ENCODE measurements around the gene EIF2B4. TPM values are rescaled to one million over a fixed set of nuclear protein-coding genes. Genes with fewer than 3 reads are reported as not detected.
A peak's percentile ranks its signal among the peaks of the same experiment; 100 is the strongest.

The EIF2B4 gene
- total and polyA plus RNA-seq, 2 of the 13 experiments (the other 11 are each of a cell fraction or from before 2014, with no cell fraction given) = 91.5 to 96.4 TPM

DNA sequence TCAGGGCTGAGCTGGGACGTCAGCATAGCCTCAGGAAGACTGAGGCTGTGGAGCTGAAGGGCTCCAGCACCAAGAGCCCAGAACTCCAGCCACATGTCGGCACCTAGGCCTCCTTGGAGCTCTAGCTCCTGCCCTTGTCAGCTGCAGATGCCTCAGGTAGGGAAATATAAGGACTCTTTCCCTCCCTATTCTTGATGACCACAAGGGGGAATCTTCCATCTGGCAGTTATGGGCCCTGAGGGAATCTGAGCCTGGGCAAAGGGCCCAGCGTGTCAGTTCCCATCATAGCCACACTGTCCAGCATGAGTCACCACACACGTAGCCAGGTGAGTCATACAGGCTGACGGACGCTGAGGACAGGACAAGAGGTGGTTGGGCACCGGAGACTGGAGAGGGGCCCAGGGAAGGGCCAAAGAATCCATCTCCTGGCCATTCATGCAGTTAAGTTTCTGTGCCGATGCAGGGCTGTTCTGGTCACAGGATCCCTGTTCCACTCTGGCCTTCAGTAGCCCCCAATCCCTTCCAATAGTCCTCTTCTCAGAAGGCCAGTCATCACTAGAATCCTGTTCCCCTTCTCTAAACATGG lies 49.1 kb downstream of the EIF2B4 start (continued):
- TF ChIP-seq, protein P1, sequence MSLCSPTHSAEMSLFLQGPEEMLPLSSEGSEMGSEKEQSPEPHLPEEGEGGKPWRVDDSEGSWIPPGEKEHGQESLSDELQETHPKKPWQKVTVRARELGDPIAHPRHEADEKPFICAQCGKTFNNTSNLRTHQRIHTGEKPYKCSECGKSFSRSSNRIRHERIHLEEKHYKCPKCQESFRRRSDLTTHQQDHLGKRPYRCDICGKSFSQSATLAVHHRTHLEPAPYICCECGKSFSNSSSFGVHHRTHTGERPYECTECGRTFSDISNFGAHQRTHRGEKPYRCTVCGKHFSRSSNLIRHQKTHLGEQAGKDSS (CRISPR knock-in tag; IDR thresholded peaks at IDR 0.05; ENCODE audit: borderline replicate concordance, low read depth) = peak; percentile 69; the same call in 1 of the 2 replicates
- no peak for TF ChIP-seq ZNF773 (CRISPR knock-in tag; IDR thresholded peaks at IDR 0.05; ENCODE audit: borderline replicate concordance)
- TF ChIP-seq ZIK1 (CRISPR knock-in tag; IDR thresholded peaks at IDR 0.05; ENCODE audit: borderline replicate concordance, low read depth) = peak; percentile 88; the same call in 1 of the 2 replicates
- no peak for TF ChIP-seq ZNF354B (CRISPR knock-in tag; IDR thresholded peaks at IDR 0.05)
- TF ChIP-seq, protein P2, sequence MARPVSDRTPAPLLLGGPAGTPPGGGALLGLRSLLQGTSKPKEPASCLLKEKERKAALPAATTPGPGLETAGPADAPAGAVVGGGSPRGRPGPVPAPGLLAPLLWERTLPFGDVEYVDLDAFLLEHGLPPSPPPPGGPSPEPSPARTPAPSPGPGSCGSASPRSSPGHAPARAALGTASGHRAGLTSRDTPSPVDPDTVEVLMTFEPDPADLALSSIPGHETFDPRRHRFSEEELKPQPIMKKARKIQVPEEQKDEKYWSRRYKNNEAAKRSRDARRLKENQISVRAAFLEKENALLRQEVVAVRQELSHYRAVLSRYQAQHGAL (CRISPR knock-in tag; IDR thresholded peaks at IDR 0.05; ENCODE audit: not compliant biosample characterization) = no peak
- TF ChIP-seq ZNF788 (CRISPR knock-in tag; IDR thresholded peaks at IDR 0.05; ENCODE audit: borderline replicate concordance) = peak; percentile 77; the same call in 1 of the 2 replicates
- no peak for TF ChIP-seq ZNF3 (CRISPR knock-in tag; IDR thresholded peaks at IDR 0.05)
- no peak for TF ChIP-seq ZNF737 (CRISPR knock-in tag; IDR thresholded peaks at IDR 0.05; ENCODE audit: borderline replicate concordance)
- TF ChIP-seq PRPF4 (IDR thresholded peaks at IDR 0.05; ENCODE audit: low read depth, low read length, poor library complexity, severe bottlenecking) = no peak
- no peak for TF ChIP-seq ZNF207 (IDR thresholded peaks at IDR 0.05; ENCODE audit: borderline replicate concordance)
- TF ChIP-seq THAP11 (CRISPR knock-in tag; IDR thresholded peaks at IDR 0.05) = peak; percentile 93
- no peak for TF ChIP-seq MAF1 (CRISPR knock-in tag; IDR thresholded peaks at IDR 0.05; ENCODE audit: borderline replicate concordance)
- TF ChIP-seq, protein P3, sequence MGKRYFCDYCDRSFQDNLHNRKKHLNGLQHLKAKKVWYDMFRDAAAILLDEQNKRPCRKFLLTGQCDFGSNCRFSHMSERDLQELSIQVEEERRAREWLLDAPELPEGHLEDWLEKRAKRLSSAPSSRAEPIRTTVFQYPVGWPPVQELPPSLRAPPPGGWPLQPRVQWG (CRISPR knock-in tag; IDR thresholded peaks at IDR 0.05; ENCODE audit: borderline replicate concordance, low read depth) = no peak
- no peak for TF ChIP-seq NR3C1 (CRISPR knock-in tag; IDR thresholded peaks at IDR 0.05)
- TF ChIP-seq ZNF746 (CRISPR knock-in tag; IDR thresholded peaks at IDR 0.05) = no peak; the same call in 1 of the 2 replicates
- TF ChIP-seq, protein P4, sequence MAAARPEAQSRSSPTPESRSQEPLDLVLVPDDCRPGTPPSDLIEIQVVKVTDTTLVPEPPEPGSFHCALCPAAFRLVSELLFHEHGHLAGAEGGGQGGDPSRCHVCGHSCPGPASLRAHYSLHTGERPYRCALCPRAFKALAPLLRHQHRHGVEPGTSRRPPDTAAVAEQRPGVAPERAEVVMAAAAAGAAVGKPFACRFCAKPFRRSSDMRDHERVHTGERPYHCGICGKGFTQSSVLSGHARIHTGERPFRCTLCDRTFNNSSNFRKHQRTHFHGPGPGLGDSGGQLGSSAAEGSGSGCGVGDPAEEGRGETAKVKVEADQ (CRISPR knock-in tag; IDR thresholded peaks at IDR 0.05; ENCODE audit: borderline replicate concordance) = peak; percentile 78; the same call in 1 of the 2 replicates
- no peak for TF ChIP-seq ZNF577 (CRISPR knock-in tag; IDR thresholded peaks at IDR 0.05; ENCODE audit: borderline replicate concordance, low read depth)
- no peak for TF ChIP-seq ZSCAN12 (CRISPR knock-in tag; IDR thresholded peaks at IDR 0.05)
- TF ChIP-seq RFXANK (CRISPR knock-in tag; IDR thresholded peaks at IDR 0.05) = 0 out of 2 replicates have a peak, but pooled peaks have one; percentile 39
- TF ChIP-seq ZBTB3 (CRISPR knock-in tag; IDR thresholded peaks at IDR 0.05; ENCODE audit: borderline replicate concordance, low read depth) = no peak
- peak; percentile 52; the same call in 1 of the 2 replicates for TF ChIP-seq HMG20B (CRISPR knock-in tag; conservative IDR thresholded peaks at IDR 0.05)
- TF ChIP-seq ISX (CRISPR knock-in tag; conservative IDR thresholded peaks at IDR 0.05) = no peak
- TF ChIP-seq ZNF83 (CRISPR knock-in tag; IDR thresholded peaks at IDR 0.05; ENCODE audit: borderline replicate concordance) = no peak
- TF ChIP-seq NBN (conservative IDR thresholded peaks at IDR 0.05) = no peak
- peak; percentile 56; the same call in 1 of the 2 replicates for TF ChIP-seq KDM4B (CRISPR knock-in tag; IDR thresholded peaks at IDR 0.05)
- TF ChIP-seq JUNB (CRISPR knock-in tag; IDR thresholded peaks at IDR 0.05; ENCODE audit: borderline replicate concordance) = peak; percentile 98
- TF ChIP-seq HHEX (CRISPR knock-in tag; IDR thresholded peaks at IDR 0.05) = no peak
- TF ChIP-seq FOXM1 (CRISPR knock-in tag; IDR thresholded peaks at IDR 0.05) = no peak
- TF ChIP-seq ESRRA (CRISPR knock-in tag; IDR thresholded peaks at IDR 0.05; ENCODE audit: low read depth) = no peak
- no peak for TF ChIP-seq PAF1 (CRISPR knock-in tag; IDR thresholded peaks at IDR 0.05)
